ENCODE data around the gene MYEF2.

MYEF2 gene

GRCh38 chr15:48085591-48085930, 92.5 kb downstream of the MYEF2 start:
- Histone ChIP-seq H3K36me3 (ENCODE audit: insufficient read depth, low read depth, low read length) (no peaks in the 10 kb centered on the region), H3K4me1 (ENCODE audit: insufficient read depth, low read length) (no peaks in the 10 kb centered on the region), H3K4me3 (ENCODE audit: low read length) (no peak overlapping the region), H3K27ac (ENCODE audit: low read length) (no peak overlapping the region), H3K9ac (ENCODE audit: low read depth, low read length) (no peak overlapping the region), H3K9me3 (ENCODE audit: insufficient read depth, low read depth, low read length) (peaks cover 21% of the 10 kb centered on the region), H3K27me3 (ENCODE audit: insufficient read depth, low read length) (no peaks in the 10 kb centered on the region)

GRCh38 chr15:48084759-48085590, 93.1 kb downstream of the MYEF2 start:
- Histone ChIP-seq H3K9ac (ENCODE audit: low read depth, low read length) (no peak overlapping the region), H3K4me1 (ENCODE audit: insufficient read depth, low read length) (no peaks in the 10 kb centered on the region), H3K27me3 (ENCODE audit: insufficient read depth, low read length) (no peaks in the 10 kb centered on the region), H3K27ac (ENCODE audit: low read length) (no peak overlapping the region), H3K9me3 (ENCODE audit: insufficient read depth, low read depth, low read length) (peaks cover 21% of the 10 kb centered on the region), H3K4me3 (ENCODE audit: low read length) (no peak overlapping the region), H3K36me3 (ENCODE audit: insufficient read depth, low read depth, low read length) (no peaks in the 10 kb centered on the region)

Measured in iPS-20b (cell line).